K562 (cell line): ENCODE data around the gene DNAH1. TPM values are rescaled to one million over a fixed set of nuclear protein-coding genes. Genes with fewer than 3 reads are reported as not detected.

Experiments
- ATAC-seq: fragments of 200-7000 bp; cut with Tn5 transposase; 3 replicates; pipeline ENCODE4 v1.9.1; 2020; ENCODE audit warnings: moderate library complexity
- BruUV-seq: library from RNA; stranded (reverse); fragments of 400-500 nt; replicated peaks from 2 replicates; lab custom pipeline; 2021; lab: Mats Ljungman, UMichigan
- CTCF ChIA-PET: fragments of 300-600 bp; formaldehyde crosslinking; extraction: SDS; loops from one replicate; lab custom pipeline; 2021; ENCODE audit warnings: low intra/inter-chr PET ratio; lab: Yijun Ruan, JAX
- POLR2A ChIA-PET: fragments of 300-600, 350-650 bp; sonication (Branson Sonifier 250); formaldehyde crosslinking; extraction: SDS; loops from one replicate; lab custom pipeline; 2021; ENCODE audit warnings: antibody characterized with exemption, inconsistent platforms; lab: Yijun Ruan, JAX
- DNase-seq, 4 experiments: peaks; one replicate each; pipeline versions ENCODE4 v3.0.0 to v3.0.0-alpha.2; 2011 to 2018; ENCODE audit warnings: low spot score in 3 of 4, mixed read lengths in 3 of 4; ENCODE audit errors: extremely low read depth in 1 of 4
- FAIRE-seq: peaks from 2 replicates; lab custom pipeline; 2011; peaks lifted over from hg19 to GRCh38; lab: Jason Lieb, UNC
- H2AFZ ChIP-seq: 2 replicates; pipeline ENCODE4 v1.6.0; 2011; ENCODE audit warnings: low read depth, low read length, control low read depth, inconsistent platforms
- H3K27ac ChIP-seq: fragments of 200-600 bp; 3 replicates; pipeline ENCODE4 v1.8.0; 2011; ENCODE audit warnings: low read depth, mild to moderate bottlenecking, control low read depth, inconsistent platforms, low read length, moderate library complexity, mixed read lengths; ENCODE audit errors: extremely low read depth
- H3K27me3 ChIP-seq, 2 experiments: fragments of 300-600 bp in 1 of 2; 2 replicates in 1 of 2; 3 replicates in 1 of 2; pipeline versions ENCODE4 v1.6.0 to v1.8.0; 2011; ENCODE audit warnings: inconsistent platforms in 2 of 2, low read length in 2 of 2, mild to moderate bottlenecking in 1 of 2, mixed read lengths in 1 of 2, moderate library complexity in 1 of 2; ENCODE audit not compliant: control insufficient read depth in 2 of 2, insufficient read depth in 2 of 2
- H3K36me3 ChIP-seq: fragments of 300-600 bp; 3 replicates; pipeline ENCODE4 v1.8.0; 2011; ENCODE audit warnings: mild to moderate bottlenecking, low read length, inconsistent platforms; ENCODE audit not compliant: control insufficient read depth, insufficient read depth
- H3K4me1 ChIP-seq, 2 experiments: fragments of 200-600 bp in 1 of 2; replicated peaks in 1 of 2; 2 replicates in 1 of 2; 3 replicates in 1 of 2; pipeline versions ENCODE4 v1.5.1 to v1.8.0; 2011; ENCODE audit warnings: inconsistent platforms in 2 of 2, low read length in 2 of 2, mild to moderate bottlenecking in 1 of 2, mixed read lengths in 1 of 2, moderate library complexity in 1 of 2; ENCODE audit not compliant: control insufficient read depth in 2 of 2, insufficient read depth in 2 of 2
- H3K4me2 ChIP-seq: 2 replicates; pipeline ENCODE4 v1.6.1; 2011; ENCODE audit warnings: low read length, control low read depth, inconsistent platforms, mixed read lengths; ENCODE audit not compliant: insufficient read depth
- H3K4me3 ChIP-seq: fragments of 200-600 bp; sonication (generic), shearing (Covaris generic); 2 replicates; pipeline ENCODE4 v1.5.1; 2016; ENCODE audit warnings: control low read depth, inconsistent platforms
- H3K79me2 ChIP-seq: fragments of 200-600 bp; 3 replicates; pipeline ENCODE4 v1.8.0; 2011; ENCODE audit warnings: low read length, inconsistent platforms; ENCODE audit not compliant: control insufficient read depth, insufficient read depth
- H3K9ac ChIP-seq, 2 experiments: 2 replicates each; pipeline versions ENCODE4 v1.6.0 to v1.6.1; 2011; ENCODE audit warnings: low read depth in 2 of 2, low read length in 2 of 2, control low read depth in 1 of 2, inconsistent platforms in 1 of 2, mild to moderate bottlenecking in 1 of 2, mixed read lengths in 1 of 2; ENCODE audit not compliant: insufficient read depth in 1 of 2
- H3K9me1 ChIP-seq: one replicate; pipeline ENCODE4 v1.6.0; 2011; ENCODE audit warnings: inconsistent platforms, mild to moderate bottlenecking, low read length, moderate library complexity; ENCODE audit not compliant: control insufficient read depth, insufficient read depth
- H3K9me3 ChIP-seq: replicated peaks from 2 replicates; pipeline ENCODE4 v1.5.1; 2011; ENCODE audit warnings: low read depth, low read length, inconsistent platforms; ENCODE audit not compliant: control insufficient read depth, insufficient read depth
- H4K20me1 ChIP-seq: replicated peaks from 2 replicates; pipeline ENCODE4 v1.6.1; 2011; ENCODE audit warnings: low read length, inconsistent platforms, mixed read lengths; ENCODE audit not compliant: control insufficient read depth, insufficient read depth
- FOXO4 ChIP-seq: fragments of 450-650 bp; formaldehyde crosslinking; IDR thresholded peaks from 2 replicates; pipeline ENCODE4 v1.4.0; 2020; ENCODE audit warnings: mild to moderate bottlenecking, moderate library complexity
- ZBTB9 ChIP-seq: fragments of 450-650 bp; formaldehyde crosslinking; IDR thresholded peaks from 2 replicates; pipeline ENCODE4 v1.4.0; 2020; ENCODE audit warnings: mild to moderate bottlenecking, moderate library complexity
- WGBS: fragments of 100-300 bp; shearing (Covaris generic); methylation state at CpG from one replicate; pipeline ENCODE4 v1.1.6; 2016; ENCODE audit warnings: low coverage, mixed read lengths; ENCODE audit not compliant: insufficient coverage; ENCODE audit errors: missing lambda C conversion rate; 5-methylcytosine and 5-hydroxymethylcytosine counted together
- in situ Hi-C: fragments of 300-500 bp; cut with MboI; formaldehyde crosslinking; loops from 4 replicates; pipeline ENCODE4 v1.15.0; 2018; ENCODE audit warnings: inconsistent platforms, mixed read lengths
- intact Hi-C: fragments of 100-400 bp; cut with micrococcal nuclease; formaldehyde crosslinking; loops from 2 replicates; pipeline ENCODE4 v1.14.2; 2022
- polyA plus RNA-seq, 8 experiments: library from polyadenylated mRNA; depleted of rRNA in 4 of 8; stranded (reverse) in 5 of 8; unstranded in 3 of 8; fragments of >200 nt; fragmentation: Nextera tagmentation in 2 of 8; fragmentation: Illumina TruSeq in 1 of 8; extraction: Ambion mirVana in 2 of 8; extraction: Trizol in 1 of 8; gene quantifications; 2 replicates each; pipeline versions ENCODE4 v1.2.1 to v1.2.3, GENCODE V29; 2011 to 2014; ENCODE audit warnings: inconsistent platforms in 1 of 8, missing spikeins in 1 of 8
- total RNA-seq, 7 experiments: library from RNA; depleted of rRNA in 6 of 7; stranded (reverse); fragments of >200 nt in 6 of 7; fragmentation: Illumina TruSeq in 2 of 7; extraction: Trizol in 2 of 7; gene quantifications; 2 replicates each; pipeline versions ENCODE4 v1.2.1 to v1.2.3, GENCODE V29; 2011 to 2021; ENCODE audit warnings: low replicate concordance in 1 of 7
- TF ChIP-seq, protein P1 (sequence below): sonication (generic); formaldehyde crosslinking; IDR thresholded peaks from 2 replicates; pipeline ENCODE4 v1.8.0; 2022; ENCODE audit warnings: mild to moderate bottlenecking, missing genetic modification reagents, borderline replicate concordance

DNAH1 gene
- total and polyA plus RNA-seq, 9 of the 15 experiments (the other 6 are each of a cell fraction or from before 2014, with no cell fraction given) = 0.04 to 0.84 (median 0.50) TPM

DNA sequence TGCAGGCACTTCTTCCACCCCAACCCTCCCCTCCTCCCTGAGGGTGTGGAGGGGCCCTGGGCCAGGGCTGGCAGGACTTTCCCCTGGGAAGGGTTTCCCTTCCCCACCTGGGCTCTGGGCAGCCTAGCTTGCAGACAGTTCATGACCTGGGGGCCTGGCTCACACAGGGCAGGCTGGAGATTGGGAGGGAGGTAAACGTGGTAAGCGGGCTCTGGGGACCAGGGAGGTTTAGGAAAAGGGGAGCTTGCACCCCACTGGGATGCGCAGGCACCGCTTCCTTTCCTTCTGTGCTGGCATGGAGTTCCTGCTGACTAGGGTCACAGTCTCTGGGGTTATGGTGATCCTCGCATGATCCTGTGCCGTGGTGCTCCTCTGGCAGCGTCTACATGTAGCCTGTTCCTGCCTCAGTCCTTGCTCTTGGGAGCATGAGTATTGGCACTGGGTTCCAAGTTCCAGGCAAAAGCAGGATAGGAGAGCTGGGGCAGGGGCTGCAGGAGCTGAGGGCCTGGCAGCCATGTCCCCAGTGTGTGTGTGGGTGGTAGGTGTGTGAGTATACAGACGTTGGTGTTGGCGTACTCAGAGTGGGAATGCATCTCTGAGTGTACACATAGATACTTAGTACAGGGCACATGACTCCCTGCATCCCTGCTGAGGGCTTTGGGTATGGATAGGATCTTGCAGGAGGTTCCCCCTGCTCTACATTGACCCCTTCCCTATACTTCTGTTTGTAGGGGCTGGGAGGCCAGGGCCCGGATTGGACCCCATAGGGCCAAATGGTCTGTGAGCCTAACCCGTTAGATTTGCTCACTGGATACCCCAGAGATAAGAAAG lies 21.6 kb upstream of the DNAH1 start (continued):
- TF ChIP-seq FOXO4 (CRISPR knock-in tag) = no peak

GRCh38 chr3:52295671-52296208 lies 20.4 kb upstream of the DNAH1 start:
- H3K9me3 ChIP-seq = no peaks in the 10 kb centered on the region

More at GRCh38 chr3:52295671-52296208, 20.4 kb upstream of the DNAH1 start:
- Histone ChIP-seq H3K9ac (no peak overlapping the region), H3K36me3 (peaks cover 4% of the 10 kb centered on the region; the same call in 2 of the 3 replicates), H3K9me1 (no peaks in the 10 kb centered on the region), H4K20me1 (no peaks in the 10 kb centered on the region), H3K27ac (no peak overlapping the region), H3K27me3 (no peaks in the 10 kb centered on the region), H3K4me3 (no peak overlapping the region), H3K79me2 (no peaks in the 10 kb centered on the region), H3K4me2 (no peak overlapping the region), H3K4me1 (peaks cover 27 to 52% of the 10 kb centered on the region in 2 experiments), H2AFZ (no peak overlapping the region)
- CTCF ChIA-PET = interaction anchor here (0.6 kb wide), 1 partner anchor 15 kb away, joined by 3 read pairs; no protein-coding TSS in a partner anchor
- no TSS peak for BruUV-seq
- no peak for DNase-seq
- in situ Hi-C loops (loop anchor here (10.0 kb wide), 2 partner anchors 89 to 149 kb away; partner anchors contain the start of gene SEMA3G), intact Hi-C loops (no loop called here)
- POLR2A ChIA-PET = interaction anchor here (2.0 kb wide), 1 partner anchor 9 kb away, joined by 9 read pairs; the partner anchor contains the start of gene GLYCTK
- TF ChIP-seq, protein P1, sequence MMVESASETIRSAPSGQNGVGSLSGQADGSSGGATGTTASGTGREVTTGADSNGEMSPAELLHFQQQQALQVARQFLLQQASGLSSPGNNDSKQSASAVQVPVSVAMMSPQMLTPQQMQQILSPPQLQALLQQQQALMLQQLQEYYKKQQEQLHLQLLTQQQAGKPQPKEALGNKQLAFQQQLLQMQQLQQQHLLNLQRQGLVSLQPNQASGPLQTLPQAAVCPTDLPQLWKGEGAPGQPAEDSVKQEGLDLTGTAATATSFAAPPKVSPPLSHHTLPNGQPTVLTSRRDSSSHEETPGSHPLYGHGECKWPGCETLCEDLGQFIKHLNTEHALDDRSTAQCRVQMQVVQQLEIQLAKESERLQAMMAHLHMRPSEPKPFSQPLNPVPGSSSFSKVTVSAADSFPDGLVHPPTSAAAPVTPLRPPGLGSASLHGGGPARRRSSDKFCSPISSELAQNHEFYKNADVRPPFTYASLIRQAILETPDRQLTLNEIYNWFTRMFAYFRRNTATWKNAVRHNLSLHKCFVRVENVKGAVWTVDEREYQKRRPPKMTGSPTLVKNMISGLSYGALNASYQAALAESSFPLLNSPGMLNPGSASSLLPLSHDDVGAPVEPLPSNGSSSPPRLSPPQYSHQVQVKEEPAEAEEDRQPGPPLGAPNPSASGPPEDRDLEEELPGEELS (CRISPR knock-in tag) = no peak
- TF ChIP-seq ZBTB9 = no peak
- FAIRE-seq = no peak
- 63% methylated on average over 5 of the region's 5 CpGs for WGBS
- ATAC-seq = no peak
